PFSK-1 (cell line): ENCODE results near the gene ACTG2.

Experiments used
- FOXP2 ChIP-seq: optimal IDR thresholded peaks from 2 replicates; pipeline ENCODE3; 2011; ENCODE audit warnings: borderline replicate concordance, control low read depth, inconsistent platforms; ENCODE audit not compliant: insufficient read depth; ENCODE audit errors: extremely low read length, extremely low read depth
- POLR2AphosphoS5 ChIP-seq: IDR thresholded peaks from 2 replicates; pipeline ENCODE4 v1.6.1; 2012; ENCODE audit warnings: low read depth, mild to moderate bottlenecking, control low read depth, low read length, moderate library complexity
- REST ChIP-seq, 2 experiments: IDR thresholded peaks; 2 replicates each; pipeline versions ENCODE4 v1.6.1 to v1.8.0; 2011 to 2012; ENCODE audit warnings: low read depth in 2 of 2, low read length in 2 of 2, control low read depth in 1 of 2, inconsistent platforms in 1 of 2, mild to moderate bottlenecking in 1 of 2, moderate library complexity in 1 of 2; ENCODE audit not compliant: insufficient read depth in 1 of 2
- SIN3A ChIP-seq: IDR thresholded peaks from 2 replicates; pipeline ENCODE4 v1.6.1; 2012; ENCODE audit warnings: mild to moderate bottlenecking, low read length, moderate library complexity, borderline replicate concordance; ENCODE audit not compliant: insufficient read depth
- TAF1 ChIP-seq: IDR thresholded peaks from 2 replicates; pipeline ENCODE4 v1.6.1; 2012; ENCODE audit warnings: low read length, control low read depth, borderline replicate concordance; ENCODE audit not compliant: insufficient read depth

The ACTG2 gene

GRCh38 chr2:73886357-73886756 is 6.5 kb upstream of the ACTG2 start:
- TF ChIP-seq SIN3A (no peak), REST (IDR thresholded peaks at IDR 0.05; ENCODE audit: insufficient read depth in 1 of 2, low read depth in 2 of 2, low read length in 2 of 2) (no peak), TAF1 (no peak), POLR2AphosphoS5 (no peak), FOXP2 (no peak)

GRCh38 chr2:73888388-73888787 is 4.4 kb upstream of the ACTG2 start:
- TF ChIP-seq POLR2AphosphoS5 (no peak), SIN3A (no peak), FOXP2 (no peak), TAF1 (no peak), REST (IDR thresholded peaks at IDR 0.05; ENCODE audit: insufficient read depth in 1 of 2, low read depth in 2 of 2, low read length in 2 of 2) (no peak)

- no peak for TF ChIP-seq FOXP2
- TF ChIP-seq REST (IDR thresholded peaks at IDR 0.05; ENCODE audit: insufficient read depth in 1 of 2, low read depth in 2 of 2, low read length in 2 of 2), result no peak
- TF ChIP-seq TAF1, result no peak
- TF ChIP-seq SIN3A, result no peak
Observed at GRCh38 chr2:73889206-73889605, 3.6 kb upstream of the ACTG2 start.

- TF ChIP-seq TAF1, result no peak
- no peak for TF ChIP-seq POLR2AphosphoS5
- no peak for TF ChIP-seq REST (IDR thresholded peaks at IDR 0.05; ENCODE audit: insufficient read depth in 1 of 2, low read depth in 2 of 2, low read length in 2 of 2)
- no peak for TF ChIP-seq FOXP2
- no peak for TF ChIP-seq SIN3A
Observed at GRCh38 chr2:73890301-73891092, 2.3 kb upstream of the ACTG2 start.

- TF ChIP-seq REST (IDR thresholded peaks at IDR 0.05; ENCODE audit: insufficient read depth in 1 of 2, low read depth in 2 of 2, low read length in 2 of 2) (no peak), TAF1 (no peak), SIN3A (no peak), POLR2AphosphoS5 (no peak), FOXP2 (no peak)
Observed at GRCh38 chr2:73891276-73891901, 1.4 kb upstream of the ACTG2 start.
